SU-DHL-6 (cell line): ENCODE measurements around the gene MX1.

Source experiments
- H2AFZ ChIP-seq: fragments of 200-600 bp; sonication (generic); 2 replicates; pipeline ENCODE4 v1.6.1; 2014; ENCODE audit warnings: low read depth, mild to moderate bottlenecking, moderate library complexity, mixed read lengths, antibody characterized with exemption, low read length; ENCODE audit not compliant: severe bottlenecking
- H3F3A ChIP-seq: fragments of 200-600 bp; shearing (Covaris generic); 2 replicates; pipeline ENCODE4 v1.6.0; 2016; ENCODE audit warnings: antibody characterized with exemption, mild to moderate bottlenecking; ENCODE audit not compliant: insufficient read depth
- H3K27ac ChIP-seq: fragments of 200-600 bp; sonication (generic); 2 replicates; pipeline ENCODE4 v1.5.1; 2016; ENCODE audit warnings: low read depth, mild to moderate bottlenecking, low read length, moderate library complexity, mixed read lengths
- H3K27me3 ChIP-seq: fragments of 200-600 bp; sonication (generic), shearing (Covaris generic); 2 replicates; pipeline ENCODE4 v1.6.0; 2014; ENCODE audit warnings: mild to moderate bottlenecking, low read length
- H3K36me3 ChIP-seq: fragments of 200-600 bp; sonication (generic); 2 replicates; pipeline ENCODE4 v1.6.1; 2014; ENCODE audit warnings: mild to moderate bottlenecking, low read length, mixed read lengths
- H3K4me2 ChIP-seq: fragments of 300-600, 200-600 bp; shearing (Covaris generic), sonication (generic); 2 replicates; pipeline ENCODE4 v1.6.0; 2014; ENCODE audit warnings: low read length, low read depth, mild to moderate bottlenecking; ENCODE audit not compliant: poor library complexity, severe bottlenecking
- H3K4me3 ChIP-seq: fragments of 200-600 bp; sonication (generic); 2 replicates; pipeline ENCODE4 v1.5.1; 2014; ENCODE audit warnings: antibody characterized with exemption, low read length, mild to moderate bottlenecking, mixed read lengths; ENCODE audit not compliant: insufficient read depth, poor library complexity, severe bottlenecking
- H3K79me2 ChIP-seq: fragments of 200-600 bp; sonication (generic); 2 replicates; pipeline ENCODE4 v1.6.1; 2014; ENCODE audit warnings: mild to moderate bottlenecking, low read length, moderate library complexity; ENCODE audit not compliant: insufficient read depth
- H3K9ac ChIP-seq: fragments of 200-600 bp; sonication (generic); 2 replicates; pipeline ENCODE4 v1.7.0; 2014; ENCODE audit warnings: mild to moderate bottlenecking, low read length
- H3K9me2 ChIP-seq: fragments of 200-600 bp; sonication (generic); replicated peaks from 2 replicates; pipeline ENCODE4 v1.6.1; 2014; ENCODE audit warnings: low read length; ENCODE audit not compliant: insufficient read depth
- H3K9me3 ChIP-seq: fragments of 200-600 bp; sonication (generic); 2 replicates; pipeline ENCODE4 v1.6.1; 2014; ENCODE audit warnings: low read length, mixed read lengths; ENCODE audit not compliant: insufficient read depth
- H4K20me1 ChIP-seq: fragments of 200-600 bp; sonication (generic); 2 replicates; pipeline ENCODE4 v1.6.1; 2014; ENCODE audit warnings: low read depth, mild to moderate bottlenecking, antibody characterized with exemption, low read length, moderate library complexity, mixed read lengths
- EZH2phosphoT487 ChIP-seq: fragments of 200-600 bp; sonication (generic), shearing (Covaris generic); conservative IDR thresholded peaks from 2 replicates; pipeline ENCODE4 v1.6.1; 2018; ENCODE audit warnings: mild to moderate bottlenecking, antibody characterized with exemption, low read length, moderate library complexity, mixed read lengths
- TF ChIP-seq, protein P1 (sequence below): fragments of 200-600 bp; sonication (generic); IDR thresholded peaks from one replicate; pipeline ENCODE4 v1.5.1; 2017; ENCODE audit warnings: antibody characterized with exemption, mild to moderate bottlenecking, low read length, moderate library complexity; ENCODE audit not compliant: insufficient read depth, poor library complexity, severe bottlenecking

MX1 gene

DNA sequence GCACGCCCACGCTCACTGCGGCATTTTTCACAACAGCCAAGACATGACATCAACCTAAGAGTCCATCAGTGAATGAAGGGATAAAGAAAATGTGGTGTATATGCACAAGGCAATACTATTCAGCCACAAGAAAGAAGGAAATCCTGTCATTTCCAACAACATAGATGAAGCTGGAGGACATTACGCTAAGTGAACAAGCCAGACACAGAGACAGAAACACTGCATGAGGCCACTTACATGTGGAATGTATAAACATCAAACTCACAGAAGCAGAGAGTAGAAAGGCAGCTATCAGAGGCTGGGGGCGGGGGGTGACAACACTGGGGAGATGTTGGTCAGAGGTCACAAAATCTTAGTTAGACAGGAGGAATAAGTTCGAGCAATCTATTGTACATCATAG is 61.0 kb downstream of the MX1 start:
- Histone ChIP-seq H2AFZ (no peak overlapping the region), H3K27me3 (no peaks in the 10 kb centered on the region)

GRCh38 chr21:41488080-41488479 is 62.0 kb downstream of the MX1 start:
- no peaks in the 10 kb centered on the region for H3K79me2 ChIP-seq
- no peaks in the 10 kb centered on the region for H3F3A ChIP-seq
- no peak overlapping the region for H3K27ac ChIP-seq
- no peaks in the 10 kb centered on the region for H3K9me3 ChIP-seq
- H2AFZ ChIP-seq = no peak overlapping the region
- no peaks in the 10 kb centered on the region for H3K27me3 ChIP-seq
- no peaks in the 10 kb centered on the region for H3K36me3 ChIP-seq
- no peak overlapping the region for H3K4me2 ChIP-seq
- H3K9me2 ChIP-seq = no peaks in the 10 kb centered on the region
- no peak overlapping the region for H3K9ac ChIP-seq
- no peaks in the 10 kb centered on the region for H4K20me1 ChIP-seq
- H3K4me3 ChIP-seq = no peak overlapping the region
- TF ChIP-seq, protein P1, sequence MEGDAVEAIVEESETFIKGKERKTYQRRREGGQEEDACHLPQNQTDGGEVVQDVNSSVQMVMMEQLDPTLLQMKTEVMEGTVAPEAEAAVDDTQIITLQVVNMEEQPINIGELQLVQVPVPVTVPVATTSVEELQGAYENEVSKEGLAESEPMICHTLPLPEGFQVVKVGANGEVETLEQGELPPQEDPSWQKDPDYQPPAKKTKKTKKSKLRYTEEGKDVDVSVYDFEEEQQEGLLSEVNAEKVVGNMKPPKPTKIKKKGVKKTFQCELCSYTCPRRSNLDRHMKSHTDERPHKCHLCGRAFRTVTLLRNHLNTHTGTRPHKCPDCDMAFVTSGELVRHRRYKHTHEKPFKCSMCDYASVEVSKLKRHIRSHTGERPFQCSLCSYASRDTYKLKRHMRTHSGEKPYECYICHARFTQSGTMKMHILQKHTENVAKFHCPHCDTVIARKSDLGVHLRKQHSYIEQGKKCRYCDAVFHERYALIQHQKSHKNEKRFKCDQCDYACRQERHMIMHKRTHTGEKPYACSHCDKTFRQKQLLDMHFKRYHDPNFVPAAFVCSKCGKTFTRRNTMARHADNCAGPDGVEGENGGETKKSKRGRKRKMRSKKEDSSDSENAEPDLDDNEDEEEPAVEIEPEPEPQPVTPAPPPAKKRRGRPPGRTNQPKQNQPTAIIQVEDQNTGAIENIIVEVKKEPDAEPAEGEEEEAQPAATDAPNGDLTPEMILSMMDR = no peak
- no peak for TF ChIP-seq EZH2phosphoT487

More for the DNA sequence above, 61.0 kb downstream of the MX1 start:
- TF ChIP-seq, protein P1 = no peak
- TF ChIP-seq EZH2phosphoT487 = no peak
- Histone ChIP-seq H3K9me2 (no peaks in the 10 kb centered on the region), H3K9ac (no peak overlapping the region), H3K4me2 (no peak overlapping the region), H4K20me1 (no peaks in the 10 kb centered on the region), H3K4me3 (no peak overlapping the region), H3K36me3 (no peaks in the 10 kb centered on the region), H3F3A (no peaks in the 10 kb centered on the region), H3K27ac (no peak overlapping the region), H3K9me3 (no peaks in the 10 kb centered on the region), H3K79me2 (no peaks in the 10 kb centered on the region)

DNA sequence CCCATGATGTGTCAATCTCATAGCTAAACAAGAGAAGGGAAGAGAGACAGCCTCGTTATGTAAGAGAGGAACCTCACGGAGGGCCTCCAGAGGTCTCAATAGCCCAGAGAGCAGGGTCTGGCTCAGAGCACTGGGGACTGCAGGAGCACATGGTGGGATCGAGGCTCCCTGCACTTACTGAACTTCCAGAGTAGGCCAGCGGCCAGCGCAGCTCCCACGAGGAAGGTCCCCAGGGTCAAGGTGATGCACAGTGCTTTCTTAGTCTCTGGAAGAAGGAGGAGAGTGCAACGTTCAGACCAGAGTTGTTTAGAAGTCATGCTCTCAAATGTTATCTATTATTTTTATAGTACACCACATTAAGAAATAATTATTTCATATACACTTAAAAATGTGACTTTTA is 63.3 kb downstream of the MX1 start:
- Histone ChIP-seq H3K4me2 (no peak overlapping the region), H3K79me2 (no peaks in the 10 kb centered on the region), H3K27ac (no peak overlapping the region), H4K20me1 (no peaks in the 10 kb centered on the region), H3K36me3 (no peaks in the 10 kb centered on the region), H3K9me3 (no peaks in the 10 kb centered on the region), H3K9ac (no peak overlapping the region), H3F3A (no peaks in the 10 kb centered on the region), H3K9me2 (no peaks in the 10 kb centered on the region), H3K27me3 (no peaks in the 10 kb centered on the region), H2AFZ (no peak overlapping the region), H3K4me3 (no peak overlapping the region)
- no peak for TF ChIP-seq EZH2phosphoT487
- TF ChIP-seq, protein P1 = no peak

DNA sequence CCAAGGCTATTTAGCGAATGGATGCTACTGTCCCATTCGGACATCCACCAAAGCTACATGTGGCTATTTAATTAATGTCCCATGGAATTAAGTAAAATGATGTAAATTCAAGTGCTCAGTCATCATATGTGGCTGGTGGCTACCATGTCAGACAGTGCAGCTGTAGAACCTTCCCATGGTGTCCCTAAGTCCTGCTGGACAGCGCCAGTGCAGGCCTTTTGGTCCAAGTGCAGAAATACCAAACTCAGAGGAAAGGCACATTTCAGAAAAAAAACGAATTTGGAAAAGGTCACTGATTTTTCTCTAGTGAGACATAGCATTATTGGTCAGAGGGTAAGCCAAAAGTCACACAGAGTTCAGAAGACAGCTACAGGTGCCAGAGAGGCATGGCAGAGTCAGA is 64.3 kb downstream of the MX1 start:
- no peaks in the 10 kb centered on the region for H3K9me2 ChIP-seq
- TF ChIP-seq EZH2phosphoT487 = no peak
- TF ChIP-seq, protein P1 = no peak
- H3K9ac ChIP-seq = no peak overlapping the region
- H3K27ac ChIP-seq = no peak overlapping the region
- no peak overlapping the region for H2AFZ ChIP-seq
- H3K36me3 ChIP-seq = no peaks in the 10 kb centered on the region
- no peak overlapping the region for H3K4me3 ChIP-seq
- no peak overlapping the region for H3K4me2 ChIP-seq
- H3K9me3 ChIP-seq = no peaks in the 10 kb centered on the region
- no peaks in the 10 kb centered on the region for H3F3A ChIP-seq
- H3K27me3 ChIP-seq = no peaks in the 10 kb centered on the region
- no peaks in the 10 kb centered on the region for H3K79me2 ChIP-seq
- H4K20me1 ChIP-seq = no peaks in the 10 kb centered on the region
